Thyroid gland (tissue), 4 donors: ENCODE measurements around the gene CCN2.

Experiments
- CTCF ChIP-seq, 6 experiments: fragments of 200-600 bp in 3 of 6; fragments of 450-650 bp in 3 of 6; sonication (generic) in 3 of 6; IDR thresholded peaks; one replicate each; pipeline ENCODE4 v1.5.1; 2016 to 2019; ENCODE audit warnings: antibody characterized with exemption in 6 of 6, mild to moderate bottlenecking in 2 of 6, inconsistent platforms in 1 of 6, moderate library complexity in 1 of 6
- POLR2A ChIP-seq, 2 donors: fragments of 450-650 bp; IDR thresholded peaks; one replicate each; pipeline ENCODE4 v1.6.1; 2017; ENCODE audit warnings: antibody characterized with exemption in 2 of 2, mild to moderate bottlenecking in 2 of 2, moderate library complexity in 1 of 2

- TF ChIP-seq CTCF (IDR thresholded peaks at IDR 0.05) (no peak), POLR2A (IDR thresholded peaks at IDR 0.05) (no peak)
Observed at GRCh38 chr6:131980791-131981623, 29.8 kb upstream of the CCN2 start.
